GM21619 (cell line): Measurements from ENCODE around the gene NPY1R.

Source experiments
- ATAC-seq: cut with Tn5 transposase; IDR thresholded peaks from one replicate; pipeline ENCODE4 v1.9.1; 2021; ENCODE audit not compliant: unreplicated experiment

The NPY1R gene

DNA sequence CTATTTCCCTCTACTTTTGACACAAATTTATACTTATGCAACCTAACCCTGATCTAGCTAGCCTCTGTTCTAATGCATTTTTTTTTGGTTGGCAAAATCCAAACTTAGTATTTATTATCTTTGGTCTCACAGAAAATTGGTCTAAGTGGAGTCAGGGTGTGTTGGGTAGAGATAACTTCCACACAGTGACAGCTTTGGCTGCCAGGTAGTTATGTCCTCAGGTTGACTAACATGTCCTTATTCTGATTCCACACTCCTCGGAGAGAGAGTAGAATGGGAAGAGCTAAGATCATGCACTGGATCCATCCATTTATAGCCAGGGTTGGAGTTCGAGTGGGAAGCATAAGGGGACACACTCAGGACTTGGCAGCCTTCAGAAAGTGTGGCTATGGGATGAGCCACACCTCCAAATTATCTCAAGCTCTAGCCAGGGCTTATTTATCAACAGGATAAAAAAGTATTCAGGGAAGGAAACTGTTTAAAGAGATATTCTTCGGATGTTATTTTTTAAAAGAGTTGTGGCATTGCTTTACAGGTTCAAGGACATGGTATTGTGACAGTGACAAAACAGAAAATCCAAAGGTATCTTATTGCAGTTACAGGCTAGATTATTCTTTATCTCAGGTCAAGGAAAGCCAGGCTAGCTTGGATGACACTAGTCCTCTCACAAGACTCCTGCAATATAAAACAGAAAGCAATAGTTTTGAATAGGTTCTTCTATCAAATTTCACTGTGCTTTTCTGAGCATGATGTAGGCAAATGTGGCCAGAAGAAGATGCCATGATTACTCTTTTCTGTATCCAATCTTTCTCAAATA, 51.5 kb downstream of the NPY1R start:
- no peak for ATAC-seq

DNA sequence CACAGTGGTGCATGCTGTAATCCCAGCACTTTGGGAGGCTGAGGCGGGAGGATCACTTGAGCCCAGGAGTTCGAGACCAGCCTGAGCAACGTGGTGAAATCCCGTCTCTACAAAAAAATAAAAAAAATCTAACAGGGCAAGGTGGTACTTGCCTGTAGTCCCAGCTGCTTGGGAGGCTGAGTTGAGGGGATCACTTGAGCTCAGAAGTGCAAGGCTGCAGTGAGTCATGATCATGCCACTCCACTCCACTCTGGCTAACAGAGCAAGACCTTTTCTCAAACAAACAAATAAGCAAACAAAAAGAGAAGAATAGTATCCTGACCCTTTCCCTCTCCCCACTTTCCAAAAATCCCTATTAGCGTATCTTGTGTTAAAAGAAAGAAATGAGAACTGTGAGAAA, 52.7 kb downstream of the NPY1R start:
- no peak for ATAC-seq

DNA sequence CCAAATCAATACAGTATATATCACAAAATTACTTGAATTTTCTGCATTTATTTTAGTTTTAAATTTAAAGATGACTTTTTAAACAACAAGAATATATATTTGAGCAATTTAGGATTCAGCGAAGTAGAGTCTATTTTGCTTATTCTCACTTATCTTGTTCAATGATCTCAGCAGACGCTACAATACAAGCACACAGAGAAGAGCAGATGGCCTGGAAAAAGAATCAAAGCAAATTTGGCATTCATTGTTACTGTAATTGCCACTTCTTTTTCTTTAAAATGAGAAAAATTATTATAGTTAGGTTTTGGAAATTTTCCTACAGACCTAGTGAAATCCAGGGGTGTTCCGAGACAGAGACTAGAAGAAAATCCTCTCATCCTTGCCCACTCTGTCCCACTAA, 57.5 kb downstream of the NPY1R start:
- no peak for ATAC-seq
